GM21619 (cell line): ENCODE measurements around the gene JDP2.

ENCODE experiments used
- ATAC-seq: cut with Tn5 transposase; IDR thresholded peaks from one replicate; pipeline ENCODE4 v1.9.1; 2021; ENCODE audit not compliant: unreplicated experiment

The JDP2 gene

GRCh38 chr14:75435473-75435872 lies 7.7 kb downstream of the JDP2 start:
- ATAC-seq: no peak

GRCh38 chr14:75437201-75438143 lies 9.7 kb downstream of the JDP2 start:
- ATAC-seq: no peak

GRCh38 chr14:75438486-75439080 lies 10.8 kb downstream of the JDP2 start:
- no peak for ATAC-seq

- no peak for ATAC-seq
These were observed 12.2 kb downstream of the JDP2 start for GRCh38 chr14:75439989-75440388.

GRCh38 chr14:75440733-75441477 lies 13.1 kb downstream of the JDP2 start:
- ATAC-seq: no peak

GRCh38 chr14:75441728-75442127 lies 13.9 kb downstream of the JDP2 start:
- no peak for ATAC-seq

GRCh38 chr14:75442166-75442565 lies 14.3 kb downstream of the JDP2 start:
- ATAC-seq: no peak

- ATAC-seq: no peak
These were observed 14.8 kb downstream of the JDP2 start for GRCh38 chr14:75442642-75443041.

GRCh38 chr14:75443203-75443969 lies 15.6 kb downstream of the JDP2 start:
- ATAC-seq: no peak

- no peak for ATAC-seq
These were observed 17.4 kb downstream of the JDP2 start for GRCh38 chr14:75445236-75445635.

- no peak for ATAC-seq
These were observed 18.1 kb downstream of the JDP2 start for GRCh38 chr14:75445963-75446362.

GRCh38 chr14:75446447-75446846 lies 18.6 kb downstream of the JDP2 start:
- ATAC-seq: no peak

- ATAC-seq: no peak
These were observed 20.4 kb downstream of the JDP2 start for GRCh38 chr14:75448209-75448608.

GRCh38 chr14:75449036-75449435 lies 21.2 kb downstream of the JDP2 start:
- ATAC-seq: no peak

GRCh38 chr14:75449696-75450095 lies 21.9 kb downstream of the JDP2 start:
- ATAC-seq: no peak

- no peak for ATAC-seq
These were observed 22.8 kb downstream of the JDP2 start for GRCh38 chr14:75450381-75451276.

- ATAC-seq: no peak
These were observed 24.5 kb downstream of the JDP2 start for GRCh38 chr14:75452324-75452723.

- ATAC-seq: no peak
These were observed 25.3 kb downstream of the JDP2 start for GRCh38 chr14:75452900-75453816.
